Measurements from ENCODE around the gene DIABLO.
"Not testable (repeated sequence)": the region's sequence is repeated elsewhere in the genome, so short reads cannot be mapped to it uniquely, and the experiment has no call there.

The DIABLO gene

GRCh38 chr12:122189626-122190475 lies 36.0 kb downstream of the DIABLO start:
- no peak for DNase-seq

- DNase-seq, result no peak
Measured at GRCh38 chr12:122187466-122187865, 38.4 kb downstream of the DIABLO start.

GRCh38 chr12:122185494-122186082 lies 40.3 kb downstream of the DIABLO start:
- DNase-seq, result no peak

GRCh38 chr12:122185079-122185478 lies 40.8 kb downstream of the DIABLO start:
- no peak for DNase-seq

- no peak for DNase-seq
Measured at GRCh38 chr12:122184517-122184916, 41.3 kb downstream of the DIABLO start.

- DNase-seq, result no peak
Measured at GRCh38 chr12:122183588-122183940, 42.3 kb downstream of the DIABLO start.

- no peak for DNase-seq
Measured at GRCh38 chr12:122182887-122183587, 42.8 kb downstream of the DIABLO start, which contains the start of gene LRRC43. LRRC43 (plus strand) TSS chr12:122183123; CDS start chr12:122183145, 22 bp downstream.

GRCh38 chr12:122176473-122176872 lies 49.4 kb downstream of the DIABLO start:
- DNase-seq, result not testable (repeated sequence)

- DNase-seq, result no peak
Measured at GRCh38 chr12:122174155-122174845, 51.6 kb downstream of the DIABLO start, which contains the start of gene IL31. IL31 (minus strand) TSS chr12:122174221; CDS start chr12:122174172, 49 bp downstream.

GRCh38 chr12:122172262-122172939 lies 53.5 kb downstream of the DIABLO start:
- DNase-seq, result no peak

- no peak for DNase-seq
Measured at GRCh38 chr12:122171399-122171798, 54.5 kb downstream of the DIABLO start.

GRCh38 chr12:122168492-122168891 lies 57.4 kb downstream of the DIABLO start:
- DNase-seq, result no peak

GRCh38 chr12:122167356-122167925 lies 58.4 kb downstream of the DIABLO start:
- DNase-seq, result no peak

GRCh38 chr12:122166422-122167349 lies 59.2 kb downstream of the DIABLO start:
- DNase-seq, result no peak

GRCh38 chr12:122162976-122163375 lies 62.9 kb downstream of the DIABLO start:
- DNase-seq, result no peak

GRCh38 chr12:122161682-122162081 lies 64.2 kb downstream of the DIABLO start:
- no peak for DNase-seq

- no peak for DNase-seq
Measured at GRCh38 chr12:122160761-122161160, 65.1 kb downstream of the DIABLO start.

GRCh38 chr12:122159882-122160281 lies 66.0 kb downstream of the DIABLO start:
- no peak for DNase-seq

GRCh38 chr12:122158700-122159285 lies 67.1 kb downstream of the DIABLO start:
- no peak for DNase-seq
